CD4-positive, alpha-beta T cell treated with Interleukin-4 for 1 hour (primary cell): ENCODE data around the gene PARVB.
"Not testable (repeated sequence)": the region's sequence is repeated elsewhere in the genome, so short reads cannot be mapped to it uniquely, and the experiment has no call there.

Experiments used
- DNase-seq, 2 donors: peaks; one replicate each; pipeline ENCODE4 v3.0.0-alpha.2; 2020 to 2022

PARVB gene

DNA sequence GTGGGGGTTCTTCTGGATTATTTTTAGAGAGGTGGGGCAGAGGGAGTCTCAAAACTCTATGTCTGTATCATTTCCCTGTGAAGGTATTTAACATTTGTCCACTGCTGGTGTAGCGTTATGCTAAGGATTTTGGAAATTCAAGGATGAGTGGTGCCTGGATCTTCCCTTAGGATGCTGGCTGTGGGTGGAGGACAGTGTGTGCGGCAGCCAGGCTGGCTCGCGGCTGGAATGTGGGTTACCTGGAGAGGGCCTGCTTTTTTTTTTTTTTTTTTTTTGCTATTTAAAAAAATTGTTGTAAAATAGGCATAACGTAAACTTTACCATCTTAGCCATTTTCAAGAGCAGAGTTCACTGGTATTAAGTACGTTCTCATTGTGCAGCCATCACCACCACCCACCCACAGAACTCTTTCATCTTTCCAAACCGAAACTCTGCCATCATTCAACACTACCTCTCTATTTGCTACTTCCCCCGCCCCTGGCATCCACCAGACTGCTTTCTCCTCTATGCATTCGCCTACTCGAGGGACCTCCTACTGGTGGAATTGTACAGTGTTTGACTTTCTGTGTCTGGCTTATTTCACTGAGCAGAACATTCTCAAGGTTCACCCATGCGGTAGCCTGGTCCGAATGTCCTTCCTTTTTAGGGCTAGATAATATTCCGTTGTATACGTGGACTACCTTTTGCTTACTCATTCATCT, 67.1 kb downstream of the PARVB start:
- DNase-seq, result peak in 1 of 2 donors; percentile 35

DNA sequence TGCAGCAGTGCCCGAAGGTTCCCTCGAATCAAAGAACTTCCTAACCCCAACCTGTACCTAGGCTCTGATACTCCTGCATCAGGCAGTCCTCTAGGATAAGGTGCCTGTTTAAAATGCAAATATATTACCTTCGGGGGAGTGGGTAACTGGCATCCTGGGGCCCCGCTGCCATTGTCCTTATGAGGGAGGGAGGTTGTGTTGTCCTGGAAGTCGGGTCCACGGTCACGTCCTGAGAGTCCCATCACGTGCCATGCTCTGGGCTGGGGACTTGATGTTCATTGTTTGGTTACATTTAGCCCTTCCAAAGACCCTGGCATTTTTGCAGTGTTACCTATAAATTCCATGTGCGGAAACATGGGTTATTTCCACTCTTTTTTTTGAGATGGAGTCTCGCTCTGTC, 67.6 kb downstream of the PARVB start:
- DNase-seq, result no peak

DNA sequence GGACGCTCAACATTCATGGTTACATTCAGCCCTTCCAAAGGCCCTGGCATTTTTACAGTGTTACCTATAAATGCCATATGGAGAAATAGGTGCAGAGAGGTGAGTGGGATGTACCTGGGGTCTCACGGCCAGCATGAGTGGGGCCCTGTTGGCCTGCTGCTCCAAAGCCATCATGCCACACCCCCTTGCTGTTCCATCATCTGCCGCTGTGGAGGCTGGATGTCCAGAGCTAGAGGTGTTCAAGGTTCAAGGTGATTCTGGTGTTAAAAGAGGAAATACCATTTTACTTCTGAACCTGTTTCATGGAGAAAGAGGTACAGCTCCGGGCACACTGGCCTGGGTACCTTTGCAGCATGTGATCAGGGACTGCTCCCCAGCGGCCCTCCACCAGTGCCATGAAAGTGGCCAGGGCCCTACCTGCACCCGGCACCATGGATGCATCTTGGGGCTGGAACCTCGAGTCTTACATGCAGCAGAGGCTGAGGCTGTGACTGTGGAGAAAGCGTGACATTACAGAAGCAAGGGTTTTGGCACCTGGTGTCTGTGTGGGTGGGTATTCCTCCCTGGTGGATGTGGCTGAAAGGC, 68.6 kb downstream of the PARVB start:
- DNase-seq, result no peak

- DNase-seq, result no peak
Observed at GRCh38 chr22:44093791-44094190, 69.7 kb downstream of the PARVB start.

DNA sequence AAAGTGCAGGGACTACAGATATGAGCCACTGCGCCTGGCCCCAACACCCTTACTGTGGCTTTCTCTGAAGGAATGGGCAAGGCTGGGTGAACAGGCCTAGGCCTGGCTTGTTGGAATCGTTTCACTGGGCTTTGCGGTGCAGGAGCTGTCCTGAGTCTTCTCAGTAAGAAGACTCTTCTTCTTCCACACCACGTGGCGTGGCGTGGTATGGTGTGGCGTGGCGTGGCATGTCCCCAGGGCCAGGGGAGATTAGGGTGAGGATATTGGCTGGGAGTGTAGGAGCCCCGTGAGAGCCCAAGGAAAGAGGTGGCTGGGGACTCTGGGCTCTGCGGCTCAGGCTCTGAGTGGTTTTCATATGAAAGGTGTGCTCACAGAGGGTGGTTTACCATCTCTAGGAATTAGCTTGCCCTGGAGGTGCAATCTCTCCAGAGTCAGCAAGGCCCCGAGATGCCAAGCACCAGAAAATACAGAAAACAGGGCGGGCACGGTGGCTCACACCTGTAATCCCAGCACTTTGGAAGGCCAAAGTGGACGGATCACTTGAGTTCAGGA, 70.7 kb downstream of the PARVB start:
- no peak for DNase-seq

DNA sequence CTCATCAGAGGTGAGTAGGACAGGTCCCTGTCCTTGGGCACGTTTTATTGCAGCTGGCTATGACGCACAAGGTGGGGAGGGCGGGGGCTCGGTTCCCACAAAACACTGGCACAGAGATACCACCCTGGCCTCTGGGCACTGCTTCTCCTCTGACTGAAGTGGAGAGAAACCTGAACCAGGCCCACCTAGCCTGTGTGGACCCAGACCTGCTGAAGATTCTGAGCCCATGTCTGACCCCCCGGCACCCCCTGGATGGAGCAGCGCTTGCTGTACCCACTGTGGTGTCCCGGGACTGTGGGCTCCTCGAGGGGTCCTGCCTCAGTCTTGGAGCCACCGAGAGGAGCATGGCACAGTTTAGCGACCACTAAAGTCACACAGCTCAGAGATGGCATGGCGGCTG, 72.6 kb downstream of the PARVB start:
- no peak for DNase-seq

DNA sequence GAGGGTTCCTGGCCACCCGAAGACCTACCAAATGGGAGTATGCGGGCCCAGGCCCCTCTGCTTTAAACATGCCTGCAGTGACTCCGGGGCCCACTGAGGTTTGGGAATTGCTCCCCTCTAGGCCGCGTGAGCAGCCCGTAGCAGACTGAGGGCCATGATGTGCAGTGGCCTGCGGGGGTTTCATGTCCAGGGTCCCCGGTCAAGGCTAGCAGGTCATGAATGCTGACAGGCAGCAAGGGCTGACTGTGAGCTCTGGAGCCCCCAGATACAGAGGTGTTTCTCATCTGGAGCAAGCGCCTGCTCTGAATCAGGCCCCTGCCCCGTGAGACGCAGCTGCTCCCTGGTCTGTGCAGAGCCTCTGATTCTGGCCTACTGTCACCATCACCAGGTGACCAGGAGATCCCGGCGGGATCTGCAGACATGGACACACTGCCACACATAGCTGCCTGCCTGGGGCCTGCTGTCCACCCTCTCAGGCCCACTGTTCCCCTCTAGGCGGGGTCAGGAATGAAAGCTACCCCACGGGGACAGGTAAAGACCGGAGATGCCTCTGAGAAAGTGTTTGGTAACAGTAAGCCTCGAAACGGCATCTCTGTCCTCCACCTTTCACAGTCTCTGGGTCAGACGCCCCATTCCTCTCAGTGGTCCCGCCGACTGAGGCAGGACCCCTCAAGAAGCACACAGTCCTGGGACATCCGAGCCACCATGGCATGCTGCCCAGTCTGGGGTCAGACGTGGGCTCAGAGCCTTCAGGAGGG, 73.3 kb downstream of the PARVB start:
- DNase-seq, result no peak

- DNase-seq, result no peak
Observed at GRCh38 chr22:44098021-44098739, 74.1 kb downstream of the PARVB start.

- DNase-seq, result no peak
Observed at GRCh38 chr22:44098966-44099530, 74.9 kb downstream of the PARVB start.

DNA sequence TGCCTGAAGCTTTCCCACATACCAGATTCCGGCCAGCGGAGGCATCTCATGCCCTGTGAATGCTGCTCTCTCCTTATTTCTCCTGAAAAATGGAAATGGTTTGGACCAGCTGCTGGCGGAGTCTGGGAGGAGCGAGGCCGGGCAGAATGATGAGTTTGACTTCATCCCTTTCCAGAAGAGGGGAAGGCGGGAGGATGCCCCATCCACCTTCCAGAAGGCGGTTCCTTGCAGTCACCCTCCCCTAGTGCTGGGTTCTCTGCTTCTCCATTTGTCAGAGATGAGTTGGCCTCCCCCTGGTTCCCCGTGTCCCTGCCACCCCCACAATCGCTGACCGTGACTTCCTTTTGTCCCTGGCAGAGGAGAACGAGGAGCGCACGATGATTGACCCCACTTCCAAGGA, 75.6 kb downstream of the PARVB start:
- no peak for DNase-seq

- no peak for DNase-seq
Observed at GRCh38 chr22:44100411-44100810, 76.3 kb downstream of the PARVB start.

DNA sequence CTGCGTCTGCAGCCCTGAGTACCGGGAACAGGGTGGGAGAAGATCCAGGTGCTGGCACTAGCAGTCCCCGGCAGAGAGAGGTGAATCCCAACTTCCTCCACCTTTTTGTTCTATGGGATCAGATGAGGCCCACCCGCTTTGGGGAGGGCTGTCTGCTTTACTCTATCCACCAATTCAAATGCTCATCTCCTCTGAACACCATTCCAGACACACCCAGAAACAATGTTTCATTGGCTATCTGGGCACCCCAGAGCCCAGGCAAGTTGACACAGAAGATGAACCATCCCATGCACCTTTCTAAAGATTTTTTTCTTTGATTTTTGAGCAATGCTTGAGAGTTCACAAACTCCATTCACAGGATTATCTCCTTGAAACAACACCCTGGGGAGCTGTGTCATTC, 78.0 kb downstream of the PARVB start:
- no peak for DNase-seq

GRCh38 chr22:44102856-44103255, 78.8 kb downstream of the PARVB start:
- no peak for DNase-seq

GRCh38 chr22:44103735-44104480, 79.8 kb downstream of the PARVB start:
- DNase-seq, result no peak

- DNase-seq, result no peak
Observed at GRCh38 chr22:44107340-44107739, 83.2 kb downstream of the PARVB start.

DNA sequence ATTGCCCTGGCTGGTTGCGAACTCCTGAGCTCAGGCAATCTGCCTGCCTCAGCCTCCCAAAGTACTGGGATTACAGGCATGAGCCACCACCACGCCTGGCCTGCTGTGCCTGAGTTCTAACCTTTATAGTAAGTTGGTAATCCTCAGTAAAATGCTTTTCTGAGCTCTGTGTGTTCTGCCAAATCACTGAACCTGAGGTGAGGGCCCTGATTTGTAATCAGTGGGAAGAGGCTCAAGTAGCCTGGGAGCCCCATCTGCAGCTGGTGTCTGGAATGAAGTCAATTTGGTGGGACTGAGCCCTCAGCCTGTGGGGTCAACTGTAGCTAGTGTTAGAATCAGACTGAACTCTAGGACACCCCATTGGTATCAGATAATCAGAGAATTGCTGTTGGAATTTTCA, 84.0 kb downstream of the PARVB start:
- no peak for DNase-seq

DNA sequence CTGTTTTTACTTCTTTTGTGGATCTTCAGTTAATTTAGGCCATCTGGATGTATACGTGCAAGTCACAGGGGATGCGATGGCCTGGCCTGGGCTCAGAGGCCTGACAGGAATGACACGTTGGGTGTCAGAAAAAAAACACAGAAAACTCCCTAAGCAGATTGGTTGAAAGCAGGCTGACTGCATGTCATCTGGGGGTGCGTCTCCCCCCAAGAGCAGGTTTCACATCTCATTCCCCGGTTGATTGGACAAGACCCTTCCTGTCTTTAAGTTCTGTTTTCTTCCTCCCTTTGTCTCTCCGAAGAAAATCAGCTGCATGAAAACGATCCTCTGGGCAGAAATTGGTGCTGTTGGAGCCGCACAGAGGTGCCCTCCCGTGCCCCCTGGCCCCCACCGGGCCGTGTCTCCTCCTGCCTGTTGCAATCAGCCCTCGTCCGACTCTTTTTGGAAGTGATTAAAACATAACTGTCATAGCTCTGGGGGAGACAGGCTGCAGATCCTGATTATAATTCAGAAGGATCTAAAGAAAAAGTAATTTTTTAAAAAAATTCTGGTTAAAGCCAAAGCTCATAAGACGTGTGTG, 84.8 kb downstream of the PARVB start:
- DNase-seq, result no peak

- no peak for DNase-seq
Observed at GRCh38 chr22:44109416-44109815, 85.3 kb downstream of the PARVB start.

DNA sequence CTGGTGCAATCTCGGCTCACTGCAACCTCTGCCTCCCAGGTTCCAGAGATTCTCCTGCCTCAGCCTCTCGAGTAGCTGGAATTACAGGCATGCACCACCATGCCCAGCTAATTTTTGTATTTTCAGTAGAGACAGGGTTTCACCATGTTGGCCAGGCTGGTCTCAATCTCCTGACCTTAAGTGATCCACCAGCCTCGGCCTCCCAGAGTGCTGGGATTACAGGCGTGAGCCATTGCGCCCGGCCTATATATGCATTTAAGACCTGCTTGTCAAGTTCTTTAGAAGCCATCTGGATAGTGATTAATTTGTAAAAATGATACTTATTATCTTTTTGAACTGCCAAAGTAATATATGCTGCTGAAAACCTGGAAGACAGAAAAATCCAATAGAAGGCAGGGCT, 86.6 kb downstream of the PARVB start:
- not testable (repeated sequence) for DNase-seq

GRCh38 chr22:44111562-44112155, 87.6 kb downstream of the PARVB start:
- no peak for DNase-seq

GRCh38 chr22:44112191-44112590, 88.1 kb downstream of the PARVB start:
- no peak for DNase-seq
